HG03108 (cell line): ENCODE results near the gene NEMP2.
"Not testable (repeated sequence)": the region's sequence is repeated elsewhere in the genome, so short reads cannot be mapped to it uniquely, and the experiment has no call there.

Source experiments
- ATAC-seq: cut with Tn5 transposase; IDR thresholded peaks from one replicate; pipeline ENCODE4 v1.9.1; 2021; ENCODE audit warnings: moderate library complexity; ENCODE audit not compliant: unreplicated experiment

The NEMP2 gene

DNA sequence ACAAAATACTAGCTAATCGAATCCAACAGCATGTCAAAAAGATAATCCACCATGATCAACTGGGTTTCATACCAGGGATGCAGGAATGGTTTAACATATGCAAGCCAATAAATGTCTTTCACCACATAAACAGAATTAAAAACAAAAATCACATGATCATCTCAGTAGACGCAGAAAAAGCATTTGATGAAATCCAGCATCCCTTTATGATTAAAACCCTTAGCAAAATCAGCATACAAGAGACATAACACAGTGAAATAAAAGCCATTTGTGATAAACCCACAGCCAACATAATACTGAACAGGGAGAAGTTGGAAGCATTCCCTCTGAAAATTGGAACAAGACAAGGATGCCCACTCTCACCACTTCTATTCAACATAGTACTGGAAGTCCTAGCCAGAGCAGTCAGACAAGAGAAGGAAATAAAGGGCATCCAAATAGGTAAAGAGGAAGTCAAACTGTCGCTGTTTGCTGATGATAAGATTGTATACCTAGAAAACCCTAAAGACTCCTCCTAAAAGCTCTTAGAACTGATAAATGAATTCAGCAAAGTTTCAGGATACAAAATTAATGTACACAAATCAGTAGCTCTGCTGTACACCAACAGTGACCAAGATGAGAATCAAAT lies 39.8 kb downstream of the NEMP2 start:
- ATAC-seq = not testable (repeated sequence)

DNA sequence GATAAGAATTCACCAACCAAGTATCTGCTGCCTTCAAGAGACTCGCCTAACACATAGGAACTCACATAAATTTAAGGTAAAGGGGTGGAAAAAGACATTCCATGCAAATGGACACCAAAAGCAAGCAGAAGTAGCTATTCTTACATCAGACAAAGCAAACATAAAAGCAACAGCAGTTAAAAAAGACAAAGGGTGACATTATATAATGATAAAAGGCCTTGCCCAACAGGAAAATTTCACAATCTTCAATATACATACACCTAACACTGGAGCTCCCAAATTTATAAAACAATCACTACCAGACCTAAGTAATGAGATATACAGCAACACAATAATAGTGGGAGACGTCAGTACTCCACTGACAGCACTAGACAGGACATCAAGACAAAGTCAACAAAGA lies 41.4 kb downstream of the NEMP2 start:
- ATAC-seq = no peak

GRCh38 chr2:190490502-190490901 lies 44.0 kb downstream of the NEMP2 start:
- ATAC-seq = no peak

GRCh38 chr2:190489475-190489874 lies 45.0 kb downstream of the NEMP2 start:
- ATAC-seq = no peak

GRCh38 chr2:190488516-190489233 lies 45.8 kb downstream of the NEMP2 start:
- no peak for ATAC-seq

DNA sequence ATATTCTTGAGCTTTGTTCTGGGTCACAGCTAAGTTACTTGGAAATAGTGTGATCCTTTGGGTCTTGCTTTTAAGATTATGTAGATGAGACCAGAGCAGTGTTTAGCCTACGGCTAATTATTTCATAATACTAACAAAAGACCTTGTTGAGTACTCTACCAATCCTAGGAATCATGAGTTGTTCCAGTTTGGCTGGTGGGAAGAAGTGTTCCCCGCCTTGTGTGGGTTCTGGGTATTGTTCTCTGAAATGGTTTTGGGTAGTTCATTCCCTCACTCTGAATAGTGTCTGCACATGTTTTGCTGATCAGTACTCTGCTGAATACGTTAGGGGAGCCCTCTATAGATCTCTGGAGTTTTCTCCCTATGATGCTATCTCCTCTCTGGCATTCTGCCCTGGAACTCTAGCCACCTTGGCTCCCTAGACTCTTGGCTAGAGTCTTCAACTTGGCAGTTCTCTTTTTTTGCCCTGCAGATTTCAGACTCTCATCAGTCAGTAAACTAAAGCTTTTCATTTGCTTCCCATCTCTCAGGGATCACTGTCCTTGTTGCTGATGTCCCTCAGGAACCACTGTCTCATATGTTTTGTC lies 48.4 kb downstream of the NEMP2 start:
- no peak for ATAC-seq

- ATAC-seq = no peak
Measured at GRCh38 chr2:190482451-190482850, 52.1 kb downstream of the NEMP2 start.

- ATAC-seq = no peak
Measured at GRCh38 chr2:190481339-190481738, 53.2 kb downstream of the NEMP2 start.

- no peak for ATAC-seq
Measured at GRCh38 chr2:190478572-190479195, 55.8 kb downstream of the NEMP2 start.

DNA sequence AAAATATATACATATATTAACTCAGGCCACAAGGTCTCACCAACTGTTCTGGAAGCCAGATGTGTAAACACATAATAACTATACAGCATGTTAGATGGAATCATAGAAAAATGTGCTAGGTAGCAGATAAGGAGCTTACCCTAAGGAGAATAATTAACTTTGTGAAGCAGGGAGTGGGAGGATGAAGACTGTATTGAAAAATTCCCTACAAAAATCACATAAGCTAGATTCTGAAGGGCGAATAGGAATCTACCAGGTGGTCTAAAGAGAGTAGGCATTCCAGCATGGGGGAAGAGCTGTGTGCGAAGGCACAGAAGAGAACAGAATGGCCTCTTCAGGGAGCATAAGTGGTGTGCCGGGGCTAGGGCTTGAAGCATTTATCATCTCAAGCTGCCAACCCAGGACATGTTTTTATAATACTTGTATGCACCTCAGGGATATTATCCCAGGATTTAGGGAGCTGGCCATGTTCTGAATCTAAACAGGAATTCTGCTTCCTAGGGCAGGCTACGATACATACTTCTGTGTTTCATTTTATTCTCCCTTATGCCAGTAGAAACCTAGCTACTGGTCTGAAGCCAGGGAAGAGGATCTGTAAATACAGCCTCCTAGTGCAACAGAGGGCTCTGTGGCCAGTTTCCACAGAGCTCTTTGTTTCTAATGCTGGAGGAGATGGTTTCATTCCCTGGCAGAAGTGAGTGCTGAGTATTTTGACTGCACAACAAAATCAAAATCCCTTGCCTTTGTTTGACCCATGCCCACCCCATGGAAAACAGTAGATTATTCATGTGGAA lies 56.7 kb downstream of the NEMP2 start:
- no peak for ATAC-seq

GRCh38 chr2:190470256-190470826 lies 64.2 kb downstream of the NEMP2 start:
- ATAC-seq = no peak

- ATAC-seq = no peak
Measured at GRCh38 chr2:190469771-190470170, 64.8 kb downstream of the NEMP2 start.

DNA sequence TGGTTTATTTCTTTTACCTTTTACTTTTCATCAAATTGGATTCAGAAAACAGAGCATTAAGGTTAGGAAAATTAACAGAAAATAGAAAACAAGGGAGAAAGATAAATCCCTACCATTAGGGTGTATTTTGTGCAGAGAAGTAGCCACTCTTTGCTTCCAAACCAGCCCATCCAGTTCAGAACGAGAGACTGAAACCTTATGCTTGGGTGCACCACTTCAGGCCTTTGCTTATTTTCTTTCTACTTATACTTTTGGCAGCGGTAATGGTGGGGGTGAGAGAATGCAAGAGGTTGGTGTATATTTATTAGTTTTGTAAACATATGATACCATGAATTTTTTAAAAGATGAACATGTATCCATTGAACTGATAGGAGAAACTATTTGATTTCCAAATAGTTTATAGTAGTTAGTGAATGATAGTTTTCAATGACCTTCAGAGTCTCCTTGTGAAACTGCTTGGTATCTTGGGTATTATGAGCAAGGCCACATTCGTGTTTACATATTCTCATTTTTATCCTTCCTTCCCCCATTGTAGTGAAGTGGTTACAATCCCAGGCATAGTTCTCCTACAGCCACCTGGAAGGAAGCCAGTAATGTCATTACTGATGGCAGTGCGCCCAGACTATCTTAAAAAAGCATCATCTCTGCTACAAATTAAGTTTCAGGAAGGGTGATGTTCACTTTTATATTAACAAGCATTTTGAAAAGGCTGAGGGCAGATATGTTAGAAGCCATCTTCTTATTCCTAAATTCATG lies 65.5 kb downstream of the NEMP2 start:
- ATAC-seq = no peak

GRCh38 chr2:190468354-190468753 lies 66.2 kb downstream of the NEMP2 start:
- ATAC-seq = not testable (repeated sequence)

DNA sequence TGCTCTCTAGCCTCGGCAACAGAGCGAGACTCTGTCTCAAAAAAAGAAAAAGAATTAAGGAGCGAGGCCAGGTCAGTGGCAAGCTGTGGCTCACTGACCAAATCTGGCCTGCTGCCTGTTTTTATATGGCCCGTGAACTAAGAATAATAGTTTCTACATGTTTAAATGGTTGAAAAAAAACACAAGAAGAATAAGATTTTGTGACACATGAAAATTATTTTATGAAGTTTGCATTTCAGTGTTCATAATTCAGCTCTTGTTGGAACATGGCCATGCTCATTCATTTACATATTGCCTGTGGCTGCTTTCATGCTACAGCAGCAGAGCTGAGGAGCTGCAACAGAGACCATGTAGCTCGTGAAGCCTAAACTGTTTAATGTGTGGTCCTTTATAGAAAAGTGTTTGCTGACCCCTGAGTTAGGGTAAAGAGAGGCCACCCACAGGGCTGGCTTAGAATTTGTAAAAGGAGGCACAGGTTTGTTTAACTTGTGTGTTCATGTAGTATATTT lies 66.9 kb downstream of the NEMP2 start:
- no peak for ATAC-seq

GRCh38 chr2:190466819-190467446 lies 67.6 kb downstream of the NEMP2 start:
- no peak for ATAC-seq

GRCh38 chr2:190465060-190465459 lies 69.5 kb downstream of the NEMP2 start:
- peak; percentile 57 for ATAC-seq

DNA sequence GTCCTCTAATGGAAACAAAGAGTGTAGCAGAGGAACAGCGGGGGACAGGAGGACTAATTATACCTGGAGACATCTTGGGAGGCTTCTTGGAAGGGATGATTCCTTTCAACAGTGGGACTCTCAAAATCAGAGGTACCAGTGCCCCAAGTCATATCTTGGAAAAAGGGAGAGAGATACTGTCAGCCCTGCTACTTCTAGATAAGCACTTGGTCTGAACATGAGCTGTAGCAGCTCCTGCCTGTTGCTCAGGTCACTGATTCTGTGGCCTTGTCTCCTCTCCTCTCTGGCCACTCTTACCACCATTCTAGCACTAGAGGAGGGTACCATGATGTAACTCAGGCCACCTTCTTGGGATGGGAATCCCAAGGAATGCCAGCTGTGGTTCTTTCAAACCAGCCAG lies 71.9 kb downstream of the NEMP2 start:
- ATAC-seq = no peak

- no peak for ATAC-seq
Measured at GRCh38 chr2:190462181-190462580, 72.3 kb downstream of the NEMP2 start.
